Activated CD8-positive, alpha-beta memory T cell treated with anti-CD3 and anti-CD28 coated beads, Interleukin-2, amount 50 U/mL, for 48 hours (primary cell): ENCODE measurements around the gene CADPS.

Source experiments
- DNase-seq: peaks from one replicate; pipeline ENCODE4 v3.0.0-alpha.2; 2020

Gene CADPS

GRCh38 chr3:62805580-62806277 is 69.5 kb downstream of the CADPS start:
- no peak for DNase-seq

- no peak for DNase-seq
These were observed 70.1 kb downstream of the CADPS start for GRCh38 chr3:62805106-62805505.

- DNase-seq, result no peak
These were observed 71.9 kb downstream of the CADPS start for GRCh38 chr3:62803276-62803675.

DNA sequence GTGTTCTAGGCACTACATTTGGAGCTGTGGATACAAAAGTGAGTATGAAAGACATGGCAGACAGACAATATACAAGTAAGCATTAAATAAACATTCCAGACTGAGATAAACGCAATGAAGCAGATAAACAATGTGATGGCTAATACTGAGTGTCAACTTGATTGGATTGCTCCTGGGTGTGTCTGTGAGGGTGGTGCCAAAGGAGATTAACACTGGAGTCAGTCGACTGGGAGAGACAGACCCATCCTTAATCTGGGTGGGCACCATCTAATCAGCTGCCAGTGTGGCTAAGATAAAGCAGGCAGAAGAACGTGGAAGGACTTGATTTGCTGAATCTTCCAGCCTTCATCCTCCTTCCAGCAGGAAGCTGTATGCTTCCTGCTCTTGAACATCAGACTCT is 77.2 kb downstream of the CADPS start:
- no peak for DNase-seq

DNA sequence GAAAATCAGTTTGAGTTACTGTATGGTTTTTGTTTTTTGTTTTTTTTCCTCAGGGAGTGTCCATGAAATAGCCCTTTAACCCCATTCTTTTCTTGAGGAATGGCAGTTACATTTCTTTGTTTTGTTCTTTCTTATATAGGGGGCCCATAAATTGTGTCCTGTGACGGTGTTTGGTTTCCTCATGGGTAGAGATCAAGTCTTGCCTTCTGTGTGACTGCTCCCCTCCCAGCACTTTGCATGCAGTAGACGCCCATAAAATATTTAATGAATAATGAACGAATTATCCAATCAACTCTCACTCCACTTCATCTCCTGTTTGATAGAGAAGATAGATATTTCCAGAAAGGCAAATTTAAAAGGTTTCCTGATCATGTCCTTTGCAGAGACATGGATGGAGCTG is 78.1 kb downstream of the CADPS start:
- no peak for DNase-seq

DNA sequence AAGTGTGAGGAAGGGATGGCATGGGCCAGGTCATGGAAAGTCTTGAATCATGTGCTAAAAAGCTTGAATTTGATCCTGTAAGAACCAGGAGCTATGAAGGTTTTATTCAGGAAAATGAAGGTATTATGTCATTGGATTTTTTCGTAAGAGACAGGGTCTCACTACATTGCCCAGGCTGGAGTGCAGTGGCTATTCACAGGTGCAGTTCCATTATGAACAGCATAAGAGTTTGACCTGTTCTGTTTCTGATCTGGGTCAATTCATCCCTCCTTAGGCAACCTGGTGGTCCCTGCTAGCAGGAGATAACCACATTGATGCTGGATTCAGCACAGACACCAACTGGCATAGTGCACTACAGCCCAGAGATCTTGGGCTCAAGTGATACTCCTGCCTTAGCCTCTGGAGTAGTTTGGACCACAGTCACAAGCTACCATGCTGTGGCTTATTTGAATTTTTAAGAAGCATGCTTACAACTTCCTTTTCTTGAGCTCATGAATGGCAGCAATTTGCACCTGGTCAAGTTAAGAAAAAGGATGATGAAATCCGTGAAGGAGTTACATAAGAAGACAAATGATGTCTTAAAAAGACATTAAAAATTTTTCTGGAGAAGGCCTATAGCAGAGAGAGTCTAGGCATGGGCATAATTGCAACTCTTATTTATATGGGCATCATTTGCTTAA is 79.1 kb downstream of the CADPS start:
- DNase-seq, result no peak

DNA sequence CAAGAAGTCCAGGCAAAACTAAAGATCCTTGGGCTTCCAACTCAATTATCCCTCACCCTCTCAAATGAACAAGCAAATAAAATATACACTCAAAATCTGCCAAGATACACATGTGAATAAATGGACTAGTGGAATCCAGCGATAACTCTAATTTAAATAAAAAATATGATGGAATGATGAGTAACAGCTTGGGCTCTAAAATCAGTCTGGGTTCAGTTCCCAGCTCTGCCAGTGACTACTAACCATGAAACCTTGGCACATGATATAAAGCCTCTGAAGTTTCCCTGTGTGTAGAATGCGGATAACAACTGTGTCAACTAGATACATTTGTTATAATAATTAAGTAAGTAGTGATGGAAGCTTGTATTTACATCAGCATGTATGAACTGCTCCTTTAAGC is 81.3 kb downstream of the CADPS start:
- DNase-seq, result no peak

DNA sequence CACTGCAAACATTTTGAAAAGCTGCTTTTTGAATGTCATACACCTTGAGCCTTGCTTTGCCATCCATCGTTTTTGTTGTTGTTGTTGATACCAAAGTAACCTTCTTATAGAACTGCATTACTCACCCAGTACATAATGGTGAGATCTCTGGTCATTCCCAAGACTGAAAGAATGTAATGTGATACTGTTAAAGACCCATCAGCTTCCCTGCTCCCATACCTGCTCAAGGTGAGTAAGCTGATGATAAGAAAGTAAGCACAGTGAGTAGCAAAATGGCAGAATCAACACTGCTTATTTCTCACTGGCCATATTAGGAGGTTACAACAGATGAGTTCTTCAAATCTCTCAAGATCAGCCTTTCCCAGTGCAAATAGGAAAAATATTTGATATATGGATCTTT is 89.8 kb downstream of the CADPS start:
- DNase-seq, result no peak

DNA sequence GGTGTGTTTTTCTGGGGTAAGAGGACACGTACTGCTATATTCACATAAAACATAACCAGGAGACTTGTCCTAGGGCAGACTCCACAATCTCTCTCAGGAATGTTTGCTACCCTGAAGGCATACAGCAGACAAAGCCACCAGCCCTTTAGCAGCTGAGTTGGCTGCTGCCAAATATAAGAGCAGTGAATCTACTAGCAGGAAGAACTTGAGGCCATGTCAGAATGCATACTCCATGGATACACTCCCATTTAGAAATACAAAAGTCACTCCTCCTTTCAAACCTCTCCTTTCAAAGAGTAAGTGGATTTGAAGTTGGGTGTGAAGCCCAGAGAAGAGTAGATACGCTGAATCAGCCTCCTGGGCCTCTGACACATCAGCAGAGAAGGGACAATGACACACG is 94.1 kb downstream of the CADPS start:
- DNase-seq, result no peak

GRCh38 chr3:62777674-62778073 is 97.5 kb downstream of the CADPS start:
- no peak for DNase-seq

- DNase-seq, result no peak
These were observed 98.1 kb downstream of the CADPS start for GRCh38 chr3:62777130-62777529.

DNA sequence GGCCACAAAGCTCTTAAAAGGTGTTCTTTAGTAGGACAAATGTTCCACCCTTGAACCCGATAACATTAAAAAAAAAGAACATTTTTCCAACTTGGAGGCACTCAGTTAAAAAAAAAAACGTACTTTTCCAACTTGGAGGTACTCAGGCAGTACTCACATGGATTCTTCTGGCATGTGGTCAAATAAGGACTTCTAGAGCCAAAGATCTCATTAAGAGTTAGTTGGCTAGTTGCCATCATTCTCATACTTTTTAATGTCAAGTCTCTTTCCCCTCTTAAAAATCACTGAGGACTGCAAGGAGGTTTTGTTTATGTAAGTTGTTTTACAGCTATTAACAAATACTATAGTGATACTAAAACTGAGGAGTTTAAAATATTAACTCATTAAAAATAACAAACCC is 101.0 kb downstream of the CADPS start:
- DNase-seq, result no peak

GRCh38 chr3:62771331-62772072 is 103.7 kb downstream of the CADPS start:
- no peak for DNase-seq

DNA sequence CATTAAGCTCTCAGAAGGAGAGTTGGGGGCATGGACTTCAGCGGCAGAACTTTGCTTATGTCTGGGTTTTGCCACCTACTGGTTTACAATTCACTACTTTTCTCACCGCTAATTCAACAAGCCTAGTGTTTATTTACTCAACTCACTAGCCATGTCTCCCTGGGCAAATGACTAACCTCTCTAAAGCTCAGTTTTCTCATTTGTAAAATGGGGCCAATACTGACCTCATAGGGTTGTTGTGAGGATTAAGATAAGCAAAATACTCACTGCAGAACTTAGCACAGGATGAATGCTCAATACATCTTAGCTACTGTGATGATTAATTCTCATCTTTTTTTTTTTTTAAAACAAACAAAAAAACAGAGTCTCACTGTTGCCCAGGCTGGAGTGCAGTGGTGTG is 106.3 kb downstream of the CADPS start:
- DNase-seq, result no peak

DNA sequence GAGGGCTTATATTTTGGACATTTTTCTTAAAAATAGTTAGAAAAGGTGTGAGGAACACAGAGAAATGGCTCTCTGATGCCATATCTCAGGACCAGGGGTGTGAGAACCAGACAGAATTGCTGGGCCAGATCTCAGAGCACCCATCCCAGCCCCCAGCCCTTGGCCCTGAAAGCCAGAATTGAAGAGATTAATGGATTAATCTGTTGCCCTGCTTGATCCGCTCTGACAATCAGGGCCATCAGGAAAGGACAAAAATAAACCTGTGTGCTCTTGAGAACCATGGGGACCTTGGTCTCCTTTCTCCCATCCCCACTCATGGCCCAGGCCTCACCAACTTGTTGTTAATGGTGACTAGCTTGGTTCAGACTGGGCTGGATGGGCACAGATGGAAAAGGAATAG is 113.5 kb downstream of the CADPS start:
- no peak for DNase-seq

GRCh38 chr3:62761311-62761710 is 113.9 kb downstream of the CADPS start:
- no peak for DNase-seq

DNA sequence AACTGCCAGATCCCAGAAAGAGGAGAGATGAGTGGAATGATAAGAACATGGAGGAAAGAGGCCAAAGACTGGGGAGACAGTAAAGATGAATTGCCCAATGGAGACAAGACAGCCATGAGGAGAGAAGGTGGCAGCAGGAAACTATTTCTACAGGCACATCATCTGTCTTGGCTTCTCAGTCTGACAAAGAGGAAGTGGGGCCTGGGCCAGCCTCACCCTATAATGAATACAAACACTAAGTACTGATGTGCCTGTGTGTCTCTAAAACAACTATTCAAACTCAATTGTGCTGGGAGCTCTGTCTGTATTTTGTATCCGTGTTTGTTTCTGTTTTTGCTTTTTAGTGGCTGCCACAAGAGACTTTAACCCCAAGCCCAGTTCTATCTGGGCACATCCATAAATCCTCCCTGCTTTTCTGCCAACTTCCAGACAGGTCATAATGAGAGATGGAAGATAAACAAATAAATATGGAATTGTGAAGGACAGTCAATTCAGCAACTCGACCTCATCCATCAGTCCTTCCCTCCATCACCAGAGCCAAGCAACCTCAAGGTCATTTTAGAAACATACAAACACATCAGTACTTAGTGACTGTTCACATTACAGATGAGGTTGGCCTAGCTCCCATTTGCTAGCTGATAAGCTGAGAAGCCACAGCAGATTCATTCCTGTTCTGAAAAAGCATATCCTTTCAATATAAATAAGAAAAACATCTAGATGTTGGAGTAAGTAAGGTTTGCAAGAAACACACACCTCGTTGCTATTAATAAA is 116.7 kb downstream of the CADPS start:
- no peak for DNase-seq

GRCh38 chr3:62757045-62757444 is 118.2 kb downstream of the CADPS start:
- DNase-seq, result no peak

DNA sequence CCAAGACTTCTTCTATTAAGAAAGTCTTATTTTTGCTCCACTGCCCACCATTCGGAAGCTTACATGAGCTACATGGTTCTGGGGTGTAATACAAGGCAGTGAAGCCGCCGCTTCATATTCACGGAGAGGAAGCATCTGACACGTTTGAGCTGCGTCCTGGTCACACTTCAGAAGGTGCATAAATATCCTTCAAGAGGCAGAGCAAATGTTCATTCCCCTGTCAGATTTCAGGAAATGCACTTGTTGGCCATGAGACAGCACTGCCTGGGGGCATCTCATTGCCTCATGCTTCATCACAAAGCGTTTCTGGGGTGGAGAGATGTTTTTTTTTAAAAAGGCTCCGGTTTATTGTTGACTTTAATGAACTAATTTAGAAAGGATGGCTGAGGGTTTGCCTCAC is 119.9 kb downstream of the CADPS start:
- no peak for DNase-seq

DNA sequence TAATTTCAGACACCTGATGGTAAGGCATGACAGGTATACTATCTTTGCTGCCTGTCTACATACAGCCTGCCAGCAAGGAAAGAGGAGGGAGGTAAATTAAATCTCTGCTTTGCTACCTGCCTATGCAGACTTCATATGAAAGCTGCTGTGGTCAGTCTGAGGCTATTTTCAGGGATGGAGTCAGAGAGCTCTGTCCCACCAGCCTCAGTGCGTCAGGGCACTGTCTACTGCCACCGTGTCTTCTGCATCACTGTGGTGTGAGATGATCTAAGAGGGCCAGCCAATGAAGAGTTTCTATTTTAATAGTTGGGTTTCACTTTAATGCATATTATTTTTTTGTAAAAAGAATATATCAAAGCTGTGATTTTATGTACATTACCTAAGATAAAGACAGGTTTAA is 125.6 kb downstream of the CADPS start:
- no peak for DNase-seq

- DNase-seq, result no peak
These were observed 126.1 kb downstream of the CADPS start for GRCh38 chr3:62749130-62749529.

DNA sequence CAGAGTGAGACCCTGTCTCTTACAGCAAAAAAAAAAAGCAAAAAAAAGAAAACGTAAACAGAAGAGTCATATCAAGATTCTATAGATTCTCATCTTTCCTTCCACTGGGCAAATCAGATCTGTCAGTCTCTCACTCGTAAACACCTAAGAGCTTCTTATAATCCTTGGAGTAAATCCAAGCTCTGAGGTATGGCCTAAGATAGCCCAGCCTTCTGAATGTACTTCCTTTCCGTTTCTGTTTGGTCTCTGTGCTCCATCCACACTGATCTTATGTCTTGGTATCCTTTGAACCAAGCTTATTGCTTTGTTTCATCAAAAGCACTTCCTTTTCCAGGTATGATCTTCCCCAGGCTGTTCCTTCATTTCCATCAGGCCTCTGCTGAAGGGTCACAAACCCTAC is 137.8 kb downstream of the CADPS start:
- DNase-seq, result no peak

DNA sequence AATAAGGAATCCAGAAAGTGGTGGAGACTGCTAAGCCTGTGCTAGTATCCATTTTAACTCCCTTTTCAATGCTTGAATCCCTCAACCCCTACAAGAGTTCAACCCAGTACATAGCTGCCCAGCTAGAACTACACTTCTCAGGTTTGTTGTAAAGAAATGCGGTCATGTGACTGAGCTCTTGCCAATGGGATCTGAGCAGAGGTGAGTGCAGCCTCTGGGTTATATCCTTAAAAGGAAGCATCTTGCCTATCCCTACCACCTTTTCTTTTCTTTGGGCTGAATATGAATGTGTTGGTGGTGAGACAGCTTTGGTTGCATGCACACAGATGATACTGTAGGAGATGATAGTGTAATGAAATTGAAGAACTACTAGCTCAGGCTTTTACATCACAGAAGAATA is 139.7 kb downstream of the CADPS start:
- DNase-seq, result no peak
